H1 (cell line): ENCODE results near the gene ALDOC. TPM values are rescaled to one million over a fixed set of nuclear protein-coding genes. Genes with fewer than 3 reads are reported as not detected.

Experiments used
- CTCF ChIA-PET: fragments of 300-600 bp; sonication (Branson Sonifier 250); formaldehyde crosslinking; loops from one replicate; lab custom pipeline; 2021; ENCODE audit not compliant: partially characterized antibody; lab: Charles Lee
- POLR2A ChIA-PET: fragments of 300-600 bp; sonication (Branson Sonifier 250); formaldehyde crosslinking; loops from one replicate; lab custom pipeline; 2021; ENCODE audit warnings: inconsistent platforms; ENCODE audit not compliant: partially characterized antibody; lab: Charles Lee
- DNase-seq, 2 experiments: peaks; one replicate each; pipeline versions ENCODE4 v3.0.0 to v3.0.0-alpha.2; 2010 to 2022; ENCODE audit warnings: low spot score in 2 of 2, low read depth in 1 of 2, mixed read lengths in 1 of 2
- FAIRE-seq: peaks from 2 replicates; lab custom pipeline; 2011; peaks lifted over from hg19 to GRCh38; lab: Jason Lieb, UNC
- H2AFZ ChIP-seq: 2 replicates; pipeline ENCODE4 v1.8.1; 2012; ENCODE audit warnings: low read length, inconsistent platforms
- H2AK5ac ChIP-seq: 2 replicates; pipeline ENCODE4 v1.6.1; 2013; ENCODE audit warnings: low read depth, low read length
- H2BK120ac ChIP-seq: replicated peaks from 2 replicates; pipeline ENCODE3; 2013; ENCODE audit warnings: low read depth, low read length, inconsistent platforms
- H2BK12ac ChIP-seq: 2 replicates; pipeline ENCODE4 v1.6.1; 2013; ENCODE audit warnings: low read depth, low read length
- H2BK15ac ChIP-seq: 2 replicates; pipeline ENCODE4 v1.6.1; 2013; ENCODE audit warnings: low read length
- H2BK20ac ChIP-seq: 2 replicates; pipeline ENCODE4 v1.6.1; 2013; ENCODE audit warnings: low read length
- H2BK5ac ChIP-seq: 2 replicates; pipeline ENCODE4 v1.6.1; 2013; ENCODE audit warnings: low read depth, low read length
- H3K14ac ChIP-seq: 2 replicates; pipeline ENCODE4 v1.6.1; 2013; ENCODE audit warnings: inconsistent platforms; ENCODE audit not compliant: insufficient read length
- H3K18ac ChIP-seq: 2 replicates; pipeline ENCODE4 v1.6.1; 2013; ENCODE audit warnings: low read length; ENCODE audit errors: extremely low read depth
- H3K23ac ChIP-seq: 2 replicates; pipeline ENCODE4 v1.6.1; 2013; ENCODE audit warnings: inconsistent platforms; ENCODE audit not compliant: insufficient read length
- H3K23me2 ChIP-seq: 2 replicates; pipeline ENCODE4 v1.6.1; 2013; ENCODE audit warnings: low read depth, low read length
- H3K27ac ChIP-seq: 2 replicates; pipeline ENCODE4 v1.6.1; 2011; ENCODE audit warnings: low read depth, low read length, inconsistent platforms
- H3K27me3 ChIP-seq, 4 experiments: replicated peaks in 1 of 4; 1 replicate in 1 of 4; 2 replicates in 3 of 4; pipeline versions ENCODE4 v1.6.1 to v1.8.1; 2011 to 2013; ENCODE audit warnings: low read length in 3 of 4, mild to moderate bottlenecking in 3 of 4, inconsistent platforms in 2 of 4, mixed read lengths in 2 of 4, moderate library complexity in 1 of 4; ENCODE audit not compliant: control insufficient read depth in 3 of 4, insufficient read depth in 3 of 4; ENCODE audit errors: extremely low read depth in 1 of 4
- H3K36me3 ChIP-seq, 4 experiments: 2 replicates each; pipeline versions ENCODE4 v1.6.1 to v1.8.1; 2011 to 2013; ENCODE audit warnings: mild to moderate bottlenecking in 4 of 4, low read length in 3 of 4, moderate library complexity in 2 of 4, control low read depth in 1 of 4, inconsistent platforms in 1 of 4; ENCODE audit not compliant: insufficient read depth in 4 of 4, control insufficient read depth in 2 of 4
- H3K4ac ChIP-seq: replicated peaks from 2 replicates; pipeline ENCODE3; 2013; ENCODE audit warnings: low read length, low read depth, mixed read lengths, inconsistent platforms; ENCODE audit not compliant: insufficient read length
- H3K4me1 ChIP-seq, 4 experiments: replicated peaks in 1 of 4; 1 replicate in 1 of 4; 2 replicates in 3 of 4; pipeline versions ENCODE4 v1.6.1 to v1.8.1; 2011 to 2013; ENCODE audit warnings: low read length in 3 of 4, inconsistent platforms in 2 of 4, mixed read lengths in 1 of 4; ENCODE audit not compliant: insufficient read depth in 4 of 4, control insufficient read depth in 3 of 4
- H3K4me2 ChIP-seq, 2 experiments: 2 replicates each; pipeline versions ENCODE4 v1.6.1 to v1.8.1; 2011 to 2013; ENCODE audit warnings: low read depth in 2 of 2, low read length in 2 of 2, control low read depth in 1 of 2, inconsistent platforms in 1 of 2, mild to moderate bottlenecking in 1 of 2; ENCODE audit not compliant: insufficient read depth in 1 of 2
- H3K4me3 ChIP-seq, 4 experiments: fragments of 200-600, 300-600 bp in 1 of 4; sonication (generic), shearing (Covaris generic), sonication (Bioruptor Twin) in 1 of 4; 2 replicates each; pipeline versions ENCODE4 v1.5.1 to v1.8.1; 2011 to 2016; ENCODE audit warnings: low read length in 4 of 4, low read depth in 3 of 4, control low read depth in 2 of 4, inconsistent platforms in 2 of 4, mild to moderate bottlenecking in 2 of 4, mixed read lengths in 1 of 4, moderate library complexity in 1 of 4; ENCODE audit not compliant: insufficient read depth in 2 of 4; ENCODE audit errors: extremely low read depth in 1 of 4
- H3K56ac ChIP-seq: replicated peaks from 2 replicates; pipeline ENCODE3; 2013; ENCODE audit warnings: low read depth, mild to moderate bottlenecking, mixed read lengths, low read length, inconsistent platforms; ENCODE audit not compliant: insufficient read length
- H3K79me1 ChIP-seq: 2 replicates; pipeline ENCODE4 v1.6.1; 2013; ENCODE audit warnings: low read depth, low read length, control low read depth
- H3K79me2 ChIP-seq, 2 experiments: 2 replicates each; pipeline versions ENCODE4 v1.6.1 to v1.8.1; 2012 to 2013; ENCODE audit warnings: low read length in 2 of 2, mild to moderate bottlenecking in 2 of 2, inconsistent platforms in 1 of 2; ENCODE audit not compliant: insufficient read depth in 2 of 2, control insufficient read depth in 1 of 2
- H3K9ac ChIP-seq, 4 experiments: replicated peaks in 1 of 4; 1 replicate in 1 of 4; 2 replicates in 3 of 4; pipeline versions ENCODE4 v1.6.1 to v1.8.1; 2011 to 2013; ENCODE audit warnings: low read depth in 3 of 4, low read length in 3 of 4, control low read depth in 2 of 4, mild to moderate bottlenecking in 2 of 4, moderate library complexity in 2 of 4, inconsistent platforms in 1 of 4; ENCODE audit errors: extremely low read depth in 1 of 4
- H3K9me3 ChIP-seq, 2 experiments: 2 replicates each; pipeline versions ENCODE4 v1.6.1 to v1.8.1; 2012 to 2013; ENCODE audit warnings: mild to moderate bottlenecking in 2 of 2, moderate library complexity in 2 of 2, control low read depth in 1 of 2, inconsistent platforms in 1 of 2, low read depth in 1 of 2, low read length in 1 of 2, mixed read lengths in 1 of 2; ENCODE audit not compliant: insufficient read depth in 2 of 2
- H4K20me1 ChIP-seq, 2 experiments: replicated peaks in 1 of 2; 2 replicates each; pipeline versions ENCODE3 to v1.8.1; 2011 to 2013; ENCODE audit warnings: inconsistent platforms in 2 of 2, low read length in 2 of 2, mild to moderate bottlenecking in 1 of 2; ENCODE audit not compliant: insufficient read depth in 2 of 2, control insufficient read depth in 1 of 2
- H4K5ac ChIP-seq: 2 replicates; pipeline ENCODE4 v1.6.1; 2013; ENCODE audit warnings: low read length, low read depth, mixed read lengths, inconsistent platforms; ENCODE audit not compliant: insufficient read length
- H4K8ac ChIP-seq: 2 replicates; pipeline ENCODE4 v1.8.0; 2013; ENCODE audit warnings: mild to moderate bottlenecking, moderate library complexity, low read length, inconsistent platforms; ENCODE audit not compliant: insufficient read depth; ENCODE audit errors: extremely low read depth
- H4K91ac ChIP-seq: replicated peaks from 2 replicates; pipeline ENCODE3; 2013; ENCODE audit warnings: low read length, mixed read lengths, inconsistent platforms; ENCODE audit not compliant: insufficient read length
- BRCA1 ChIP-seq: IDR thresholded peaks from 2 replicates; pipeline ENCODE4 v1.6.1; 2012; ENCODE audit warnings: low read depth, low read length, improper control_type of control experiment
- CREB1 ChIP-seq: IDR thresholded peaks from 2 replicates; pipeline ENCODE4 v1.6.1; 2012; ENCODE audit warnings: inconsistent platforms
- EZH2 ChIP-seq: fragments of 200-600 bp; sonication (generic); IDR thresholded peaks from 2 replicates; pipeline ENCODE4 v1.7.1; 2012; ENCODE audit warnings: low read depth, mild to moderate bottlenecking, moderate library complexity, low read length, inconsistent platforms; ENCODE audit not compliant: severe bottlenecking
- GABPA ChIP-seq: IDR thresholded peaks from 2 replicates; pipeline ENCODE4 v1.6.1; 2011; ENCODE audit warnings: mild to moderate bottlenecking, low read length, moderate library complexity, borderline replicate concordance; ENCODE audit not compliant: insufficient read depth
- SIN3A ChIP-seq, 2 experiments: IDR thresholded peaks in 1 of 2; conservative IDR thresholded peaks in 1 of 2; 2 replicates each; pipeline ENCODE4 v1.6.1; 2011 to 2012; ENCODE audit warnings: low read length in 2 of 2, improper control_type of control experiment in 1 of 2, low read depth in 1 of 2, mild to moderate bottlenecking in 1 of 2
- SRF ChIP-seq: IDR thresholded peaks from 2 replicates; pipeline ENCODE4 v1.6.1; 2011; ENCODE audit warnings: mild to moderate bottlenecking, low read depth, low read length, moderate library complexity
- WGBS, 2 experiments: shearing (Covaris generic) in 1 of 2; methylation state at CpG; one replicate each; pipeline versions ENCODE4 v1.1.6 to v1.1.7; 2013 to 2015; ENCODE audit warnings: low lambda C conversion rate in 2 of 2, mixed read lengths in 2 of 2, inconsistent platforms in 1 of 2, low coverage in 1 of 2, missing lambda C conversion rate in 1 of 2; ENCODE audit not compliant: insufficient replicate concordance in 2 of 2, insufficient coverage in 1 of 2, insufficient read length in 1 of 2; ENCODE audit errors: extremely low coverage in 1 of 2, missing lambda C conversion rate in 1 of 2; 5-methylcytosine and 5-hydroxymethylcytosine counted together
- polyA plus RNA-seq, 7 experiments: library from polyadenylated mRNA; depleted of rRNA in 3 of 7; stranded (reverse) in 5 of 7; unstranded in 2 of 7; fragments of >200 nt in 5 of 7; fragments of 200-250 nt in 2 of 7; gene quantifications; 1 replicate in 5 of 7; 2 replicates in 1 of 7; 4 replicates in 1 of 7; pipeline versions ENCODE4 v1.2.1 to v1.2.3, GENCODE V29; 2011 to 2013; ENCODE audit warnings: missing spikeins in 2 of 7, mixed read lengths in 2 of 7
- total RNA-seq: library from RNA; stranded (reverse); fragmentation: NEBNext Ultra II Directional; extraction: Animal tissue kit (Norgen Biotek cat#: 25700); gene quantifications from 2 replicates; pipeline ENCODE4 v1.2.1, GENCODE V29; 2021

The ALDOC gene
- total and polyA plus RNA-seq, 2 of the 8 experiments (the other 6 are each of a cell fraction or from before 2014, with no cell fraction given): 51.6 to 103 TPM

- no peak overlapping the region for H4K5ac ChIP-seq
- H3K79me2 ChIP-seq: no peaks in the 10 kb centered on the region
- no peak overlapping the region for H2BK5ac ChIP-seq
- no peak overlapping the region for H3K56ac ChIP-seq
- H3K9me3 ChIP-seq: no peaks in the 10 kb centered on the region
- H4K91ac ChIP-seq: no peak overlapping the region
- H3K14ac ChIP-seq: no peak overlapping the region
- peaks cover 2% of the 10 kb centered on the region in 2 experiments for H4K20me1 ChIP-seq
- H3K4me3 ChIP-seq: no peak overlapping the region
- no peaks in the 10 kb centered on the region for H3K4me1 ChIP-seq
- H3K36me3 ChIP-seq: peaks cover 18 to 49% (median 36%) of the 10 kb centered on the region in 4 experiments
- WGBS, 2 experiments: 90% methylated on average over 8 of the region's 8 CpGs; no CpG with 5 or more reads in 1 of the 2 experiments
- no peak overlapping the region for H2AK5ac ChIP-seq
- no peak overlapping the region for H3K27ac ChIP-seq
- H3K9ac ChIP-seq: no peak overlapping the region
- no peak overlapping the region for H2BK12ac ChIP-seq
- H2AFZ ChIP-seq: no peak overlapping the region
- H3K27me3 ChIP-seq: no peaks in the 10 kb centered on the region
- H3K4ac ChIP-seq: no peak overlapping the region
- no peak overlapping the region for H2BK120ac ChIP-seq
- CTCF ChIA-PET: interaction anchor here (0.6 to 6.0 kb wide), 12 partner anchors 9 to 181 kb away, joined by 3 to 45 read pairs (median 5); partner anchors contain the start of gene SPAG5
- H3K18ac ChIP-seq: no peak overlapping the region
- no peak for TF ChIP-seq EZH2
- no peak for TF ChIP-seq BRCA1
- TF ChIP-seq SRF: no peak
- no peak for TF ChIP-seq CREB1
- TF ChIP-seq SIN3A (conservative IDR thresholded peaks at IDR 0.05 in 1 of 2, IDR thresholded peaks at IDR 0.05 in 1 of 2; ENCODE audit: low read depth in 1 of 2, low read length in 2 of 2): no peak
- no peak for TF ChIP-seq GABPA
- DNase-seq (no peak), FAIRE-seq (no peak)
- H4K8ac ChIP-seq: no peak overlapping the region
- no peak overlapping the region for H3K4me2 ChIP-seq
- H2BK20ac ChIP-seq: no peak overlapping the region
- POLR2A ChIA-PET: interaction anchor here (0.9 to 14.8 kb wide), 14 partner anchors 9 to 275 kb away, joined by 3 to 163 read pairs (median 6); partner anchors contain the start of genes ALDOC, IFT20, SPAG5 and TNFAIP1
- H3K79me1 ChIP-seq: no peaks in the 10 kb centered on the region
- no peak overlapping the region for H2BK15ac ChIP-seq
- no peak overlapping the region for H3K23ac ChIP-seq
- no peaks in the 10 kb centered on the region for H3K23me2 ChIP-seq
These were observed 33.7 kb upstream of the ALDOC start for GRCh38 chr17:28610376-28610775.
